HG03439 (cell line): ENCODE data around the gene HTR1D.

Experiments used
- ATAC-seq: cut with Tn5 transposase; IDR thresholded peaks from one replicate; pipeline ENCODE4 v1.9.1; 2021; ENCODE audit warnings: mild to moderate bottlenecking, moderate library complexity; ENCODE audit not compliant: unreplicated experiment

HTR1D gene

DNA sequence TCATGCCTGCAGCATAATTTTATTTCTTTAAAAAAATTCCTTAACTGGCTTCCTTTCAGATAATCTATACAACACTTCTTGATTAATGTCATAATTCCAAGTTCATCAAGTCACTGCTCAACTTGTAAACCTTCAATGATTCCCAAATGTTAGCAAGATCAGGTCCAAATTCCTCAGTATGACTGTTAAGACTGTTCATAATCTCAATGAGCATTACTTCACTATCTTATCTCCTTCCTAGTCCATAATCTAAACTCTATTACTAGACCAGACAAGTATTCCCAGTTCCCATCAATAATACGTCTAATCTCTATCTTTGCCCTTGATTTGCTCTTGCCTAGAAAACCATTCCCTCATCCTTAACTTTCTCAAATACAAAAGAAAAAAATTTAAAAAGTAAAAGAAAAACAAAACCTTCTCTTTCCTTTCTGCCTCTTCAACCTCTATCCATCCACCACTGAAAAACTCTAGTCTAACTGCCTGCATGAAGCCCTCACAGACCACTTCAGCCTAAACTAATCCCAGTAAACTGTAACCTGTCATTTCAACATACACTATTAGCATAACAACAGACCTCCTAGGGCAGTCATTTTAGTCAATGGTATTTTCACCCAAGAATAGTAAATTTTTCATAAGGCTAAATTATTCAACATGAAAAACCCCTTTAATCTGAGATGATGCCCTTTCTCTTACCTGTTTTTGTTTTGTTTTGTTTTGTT, 64.2 kb downstream of the HTR1D start:
- ATAC-seq: no peak

DNA sequence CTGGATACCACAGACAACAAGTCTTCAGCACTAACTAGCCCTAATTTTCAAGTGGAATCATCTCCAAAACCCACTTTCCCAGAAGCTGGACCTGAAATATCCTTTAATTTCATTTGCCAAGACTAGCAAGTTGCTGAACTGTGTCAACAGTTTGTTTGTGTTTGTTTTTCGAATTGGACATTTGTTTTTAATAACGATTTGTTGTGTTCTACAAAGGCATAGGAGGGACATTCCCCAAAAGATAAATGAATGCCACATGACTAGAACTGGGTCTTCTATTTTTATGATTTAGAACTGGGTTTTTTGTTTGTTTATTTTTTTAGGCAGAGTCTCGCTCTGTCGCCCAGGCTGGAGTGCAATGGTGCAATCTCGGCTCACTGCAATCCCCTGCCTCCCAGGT, 66.6 kb downstream of the HTR1D start:
- no peak for ATAC-seq

DNA sequence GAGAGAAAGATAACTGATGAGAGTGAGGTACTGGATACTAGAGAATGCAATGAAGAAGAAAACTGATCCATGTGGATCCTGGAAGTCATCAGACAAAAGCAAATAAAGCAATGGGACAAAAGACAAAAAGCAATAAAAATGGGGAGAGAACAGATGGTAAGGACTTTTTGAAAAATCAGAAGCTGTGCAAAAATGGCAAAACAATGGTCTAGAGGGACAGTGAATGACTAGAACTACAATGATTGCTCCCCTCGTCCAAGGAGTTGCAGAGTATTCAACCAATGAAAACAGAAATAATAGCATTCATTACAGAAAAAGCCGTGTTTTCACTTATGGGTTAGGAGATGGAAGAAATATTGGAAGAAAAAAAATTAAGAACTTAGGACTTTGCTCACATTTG, 67.2 kb downstream of the HTR1D start:
- ATAC-seq: no peak

DNA sequence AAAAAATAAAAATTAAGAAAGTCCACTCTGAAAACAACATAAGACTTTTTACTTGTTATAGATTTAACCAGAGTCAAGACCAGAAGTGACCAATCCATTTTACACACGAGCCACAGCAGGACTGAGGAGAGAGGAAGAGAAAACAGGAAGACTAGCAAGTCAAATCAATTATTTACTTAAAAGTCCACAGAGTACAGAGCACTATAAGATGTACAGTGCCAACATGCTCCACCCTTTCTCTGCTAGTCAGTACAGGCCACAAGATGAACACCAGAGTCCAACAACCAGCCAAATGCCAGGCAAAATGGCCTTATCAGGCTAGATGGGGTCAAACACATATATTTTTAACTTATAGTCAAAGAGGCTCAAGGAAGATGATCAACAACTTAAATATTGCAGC, 68.2 kb downstream of the HTR1D start:
- ATAC-seq: no peak

DNA sequence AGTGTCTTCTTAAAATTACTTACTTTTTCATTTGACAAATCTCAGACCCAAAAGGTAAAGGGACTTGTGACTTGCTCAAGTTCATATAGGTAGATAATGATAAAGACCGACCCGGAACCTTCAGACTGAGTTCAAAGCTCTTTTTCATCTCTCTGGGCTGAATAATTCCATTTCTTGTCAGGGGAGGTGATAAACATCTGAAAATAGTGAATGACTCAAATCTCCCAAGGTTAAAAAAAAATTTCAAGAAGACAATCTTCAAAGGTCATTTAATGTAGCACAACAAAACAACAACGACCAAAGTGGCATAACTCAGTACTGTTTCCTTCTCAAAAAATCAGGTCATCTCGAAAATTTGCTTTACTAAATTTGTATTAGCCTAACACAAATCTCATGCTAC, 69.2 kb downstream of the HTR1D start:
- no peak for ATAC-seq
